ENCODE data around the gene HNRNPLL. TPM values are rescaled to one million over a fixed set of nuclear protein-coding genes. Genes with fewer than 3 reads are reported as not detected.

Gene HNRNPLL
- total RNA-seq, 1 experiment from 2014 or later = 46.6 TPM

- Histone ChIP-seq H3K27me3 (replicated peaks) (no peaks in the 10 kb centered on the region), H3K4me3 (no peak overlapping the region), H3K9me3 (replicated peaks) (no peaks in the 10 kb centered on the region), H3K4me1 (replicated peaks) (no peaks in the 10 kb centered on the region), H3K36me3 (no peaks in the 10 kb centered on the region), H3K27ac (no peak overlapping the region)
- no peak for DNase-seq (ENCODE audit: low read depth in 1 of 2, low spot score in 2 of 2)
These were observed 86.2 kb downstream of the HNRNPLL start for GRCh38 chr2:38516526-38516925.

- H3K36me3 ChIP-seq = no peaks in the 10 kb centered on the region
- H3K27me3 ChIP-seq (replicated peaks) = no peaks in the 10 kb centered on the region
- no peaks in the 10 kb centered on the region for H3K4me1 ChIP-seq (replicated peaks)
- no peak for DNase-seq (ENCODE audit: low read depth in 1 of 2, low spot score in 2 of 2)
- no peak overlapping the region for H3K4me3 ChIP-seq
- H3K9me3 ChIP-seq (replicated peaks) = no peaks in the 10 kb centered on the region
- no peak overlapping the region for H3K27ac ChIP-seq
These were observed 86.6 kb downstream of the HNRNPLL start for GRCh38 chr2:38516122-38516521.

GRCh38 chr2:38515155-38516074, 87.3 kb downstream of the HNRNPLL start:
- no peaks in the 10 kb centered on the region for H3K36me3 ChIP-seq
- H3K9me3 ChIP-seq (replicated peaks) = no peaks in the 10 kb centered on the region
- H3K27me3 ChIP-seq (replicated peaks) = no peaks in the 10 kb centered on the region
- no peaks in the 10 kb centered on the region for H3K4me1 ChIP-seq (replicated peaks)
- no peak for DNase-seq (ENCODE audit: low read depth in 1 of 2, low spot score in 2 of 2)
- no peak overlapping the region for H3K27ac ChIP-seq
- H3K4me3 ChIP-seq = no peak overlapping the region

- DNase-seq (ENCODE audit: low read depth in 1 of 2, low spot score in 2 of 2) = no peak
- Histone ChIP-seq H3K27me3 (replicated peaks) (no peaks in the 10 kb centered on the region), H3K9me3 (replicated peaks) (no peaks in the 10 kb centered on the region), H3K4me3 (no peak overlapping the region), H3K4me1 (replicated peaks) (no peaks in the 10 kb centered on the region; the same call in 1 of the 2 replicates), H3K27ac (no peak overlapping the region), H3K36me3 (no peaks in the 10 kb centered on the region)
These were observed 88.0 kb downstream of the HNRNPLL start for GRCh38 chr2:38514603-38515154.

- H3K4me1 ChIP-seq (replicated peaks) = peaks cover 10% of the 10 kb centered on the region
- H3K4me3 ChIP-seq = no peak overlapping the region
- H3K27me3 ChIP-seq (replicated peaks) = no peaks in the 10 kb centered on the region
- H3K27ac ChIP-seq = no peak overlapping the region
- H3K9me3 ChIP-seq (replicated peaks) = no peaks in the 10 kb centered on the region
- H3K36me3 ChIP-seq = no peaks in the 10 kb centered on the region
- DNase-seq (ENCODE audit: low read depth in 1 of 2, low spot score in 2 of 2) = no peak
These were observed 90.5 kb downstream of the HNRNPLL start for GRCh38 chr2:38512211-38512610.

Other genes starting within 250 kb of the HNRNPLL start
- gene ATL2, start 225.7 kb downstream of the HNRNPLL start, total RNA-seq (2014; rRNA removed; shearing (Covaris generic)) = 121 and 152 TPM in 2 replicates
- 5.3 and 8.2 TPM in 2 replicates for gene GALM, start 63.2 kb upstream of the HNRNPLL start, total RNA-seq (2014; rRNA removed; shearing (Covaris generic))
- 275 and 427 TPM in 2 replicates for gene SRSF7, start 148.4 kb upstream of the HNRNPLL start, total RNA-seq (2014; rRNA removed; shearing (Covaris generic))
- 14.8 and 16.4 TPM in 2 replicates for gene GEMIN6, start 175.3 kb upstream of the HNRNPLL start, total RNA-seq (2014; rRNA removed; shearing (Covaris generic))